C4-2B (cell line): Measurements from ENCODE around the gene ZNF488.
"Not testable (repeated sequence)": the region's sequence is repeated elsewhere in the genome, so short reads cannot be mapped to it uniquely, and the experiment has no call there.

Experiments
- H3K27ac ChIP-seq: fragments of 450-650 bp; 2 replicates; pipeline ENCODE4 v1.5.1; 2017
- CTCF ChIP-seq: fragments of 450-650 bp; conservative IDR thresholded peaks from 2 replicates; pipeline ENCODE4 v1.5.1; 2017; ENCODE audit warnings: mild to moderate bottlenecking
- ZFX ChIP-seq: fragments of 450-650 bp; IDR thresholded peaks from 2 replicates; pipeline ENCODE4 v1.6.1; 2017

ZNF488 gene

GRCh38 chr10:47389619-47390018, 5.5 kb upstream of the ZNF488 start:
- no peak overlapping the region for H3K27ac ChIP-seq
- no peak for TF ChIP-seq CTCF
- TF ChIP-seq ZFX: no peak

GRCh38 chr10:47388879-47389278, 4.8 kb upstream of the ZNF488 start:
- TF ChIP-seq ZFX (no peak), CTCF (no peak)
- H3K27ac ChIP-seq: no peak overlapping the region

- H3K27ac ChIP-seq: not testable (repeated sequence)
Observed at GRCh38 chr10:47386104-47386503, 2.0 kb upstream of the ZNF488 start.

- peak overlapping the region; percentile 51; the same call in 1 of the 2 replicates for H3K27ac ChIP-seq
- TF ChIP-seq ZFX (no peak), CTCF (no peak)
Observed at GRCh38 chr10:47383261-47384147, 589 bp downstream of the ZNF488 start.

GRCh38 chr10:47381427-47382379, 2.4 kb downstream of the ZNF488 start:
- TF ChIP-seq CTCF: no peak
- no peak for TF ChIP-seq ZFX
- no peak overlapping the region for H3K27ac ChIP-seq

- TF ChIP-seq ZFX: no peak
- no peak for TF ChIP-seq CTCF
- no peak overlapping the region for H3K27ac ChIP-seq
Observed at GRCh38 chr10:47381103-47381395, 3.0 kb downstream of the ZNF488 start.

GRCh38 chr10:47380341-47381102, 3.6 kb downstream of the ZNF488 start:
- H3K27ac ChIP-seq: no peak overlapping the region
- no peak for TF ChIP-seq ZFX
- no peak for TF ChIP-seq CTCF
